ENCODE results near the gene NEGR1.

DNA sequence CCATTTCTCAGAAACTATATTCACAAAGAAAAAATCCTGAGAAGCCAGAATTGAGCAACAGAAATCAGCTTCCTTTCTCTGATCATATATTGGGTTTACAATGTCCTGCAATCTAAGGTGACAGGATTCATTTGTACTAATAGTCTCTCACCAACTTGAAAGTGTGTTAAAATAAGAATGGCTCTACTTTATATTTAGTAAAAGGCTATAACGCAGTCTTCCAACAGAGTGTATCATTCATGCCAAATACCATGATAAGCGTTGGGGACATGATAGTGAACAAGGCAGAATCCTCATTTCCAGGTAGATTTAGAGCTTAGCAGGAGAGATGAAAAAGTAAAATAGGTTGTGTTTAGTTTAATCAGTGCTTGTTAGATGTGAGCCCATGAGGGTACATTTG, 682.3 kb downstream of the NEGR1 start:
- TF ChIP-seq POLR2A (IDR thresholded peaks at IDR 0.05) (no peak), POLR2AphosphoS5 (IDR thresholded peaks at IDR 0.05) (no peak)
- TF ChIP-seq, protein P1, sequence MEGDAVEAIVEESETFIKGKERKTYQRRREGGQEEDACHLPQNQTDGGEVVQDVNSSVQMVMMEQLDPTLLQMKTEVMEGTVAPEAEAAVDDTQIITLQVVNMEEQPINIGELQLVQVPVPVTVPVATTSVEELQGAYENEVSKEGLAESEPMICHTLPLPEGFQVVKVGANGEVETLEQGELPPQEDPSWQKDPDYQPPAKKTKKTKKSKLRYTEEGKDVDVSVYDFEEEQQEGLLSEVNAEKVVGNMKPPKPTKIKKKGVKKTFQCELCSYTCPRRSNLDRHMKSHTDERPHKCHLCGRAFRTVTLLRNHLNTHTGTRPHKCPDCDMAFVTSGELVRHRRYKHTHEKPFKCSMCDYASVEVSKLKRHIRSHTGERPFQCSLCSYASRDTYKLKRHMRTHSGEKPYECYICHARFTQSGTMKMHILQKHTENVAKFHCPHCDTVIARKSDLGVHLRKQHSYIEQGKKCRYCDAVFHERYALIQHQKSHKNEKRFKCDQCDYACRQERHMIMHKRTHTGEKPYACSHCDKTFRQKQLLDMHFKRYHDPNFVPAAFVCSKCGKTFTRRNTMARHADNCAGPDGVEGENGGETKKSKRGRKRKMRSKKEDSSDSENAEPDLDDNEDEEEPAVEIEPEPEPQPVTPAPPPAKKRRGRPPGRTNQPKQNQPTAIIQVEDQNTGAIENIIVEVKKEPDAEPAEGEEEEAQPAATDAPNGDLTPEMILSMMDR (IDR thresholded peaks at IDR 0.05 in 8 of 11, conservative IDR thresholded peaks at IDR 0.05 in 3 of 11) = no peak
